Mucosa of stomach (tissue), 1 donor: ENCODE measurements around the gene CDC42SE1.
A peak's percentile ranks its signal among the peaks of the same experiment; 100 is the strongest.

ENCODE experiments used
- H3K27me3 ChIP-seq: one replicate; pipeline ENCODE4 v1.7.0; 2013; ENCODE audit warnings: mild to moderate bottlenecking, low read length; ENCODE audit not compliant: control insufficient read depth, insufficient read depth
- H3K36me3 ChIP-seq: one replicate; pipeline ENCODE4 v1.7.0; 2013; ENCODE audit warnings: low read length; ENCODE audit not compliant: control insufficient read depth, insufficient read depth
- H3K4me1 ChIP-seq: one replicate; pipeline ENCODE4 v1.7.0; 2013; ENCODE audit warnings: mild to moderate bottlenecking, low read length; ENCODE audit not compliant: control insufficient read depth, insufficient read depth
- H3K4me3 ChIP-seq: one replicate; pipeline ENCODE4 v1.7.0; 2013; ENCODE audit warnings: low read length
- H3K9ac ChIP-seq: one replicate; pipeline ENCODE4 v1.7.0; 2013; ENCODE audit warnings: mild to moderate bottlenecking, low read length, moderate library complexity
- H3K9me3 ChIP-seq: one replicate; pipeline ENCODE4 v1.7.0; 2013; ENCODE audit warnings: mild to moderate bottlenecking, low read length, moderate library complexity; ENCODE audit not compliant: control insufficient read depth
- donor health status: Pancreatic carcinoma.

CDC42SE1 gene

GRCh38 chr1:151013518-151013917 lies 45.9 kb downstream of the CDC42SE1 start:
- Histone ChIP-seq H3K4me1 (peaks cover 20% of the 10 kb centered on the region), H3K36me3 (no peaks in the 10 kb centered on the region), H3K9me3 (no peaks in the 10 kb centered on the region), H3K4me3 (no peak overlapping the region), H3K9ac (peak overlapping the region; percentile 9), H3K27me3 (no peaks in the 10 kb centered on the region)

DNA sequence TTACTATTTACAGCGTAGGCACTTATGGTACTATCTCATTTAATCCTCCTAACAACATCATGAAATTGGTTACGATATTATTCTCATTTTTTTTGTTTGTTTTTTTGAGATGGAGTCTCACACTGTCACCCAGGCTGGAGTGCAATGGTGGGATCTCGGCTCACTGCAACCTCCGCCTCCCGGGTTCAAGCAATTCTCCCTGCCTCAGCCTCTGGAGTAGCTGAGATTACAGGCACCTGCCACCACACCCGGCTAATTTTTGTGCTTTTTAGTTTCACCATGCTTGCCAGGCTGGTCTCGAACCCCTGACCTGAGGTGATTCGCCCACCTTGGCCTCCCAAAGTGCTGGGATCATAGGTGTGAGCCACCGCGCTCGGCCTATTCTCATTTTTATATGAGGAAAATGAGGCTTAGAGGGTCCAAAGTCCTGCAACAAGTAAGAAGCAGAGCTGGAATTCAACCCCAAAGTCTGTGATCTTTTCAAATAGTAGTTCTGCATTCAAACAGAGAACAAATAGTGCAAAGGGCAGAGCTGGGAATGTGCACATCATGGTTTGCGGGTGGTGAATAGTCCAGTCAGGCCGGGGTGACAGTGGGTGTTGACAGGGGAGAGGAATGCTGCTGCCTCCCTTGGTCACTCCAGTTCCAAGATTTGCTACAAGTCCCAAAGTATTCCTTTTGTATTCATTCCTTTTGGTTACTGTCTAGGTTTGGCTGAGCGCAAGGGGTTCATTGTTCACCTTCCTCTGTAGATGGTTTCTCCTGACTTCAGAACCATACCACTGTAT lies 46.5 kb downstream of the CDC42SE1 start:
- H3K9me3 ChIP-seq: no peaks in the 10 kb centered on the region
- H3K4me3 ChIP-seq: no peak overlapping the region
- peak overlapping the region; percentile 9 for H3K9ac ChIP-seq
- H3K4me1 ChIP-seq: peaks cover 22% of the 10 kb centered on the region
- H3K27me3 ChIP-seq: no peaks in the 10 kb centered on the region
- H3K36me3 ChIP-seq: no peaks in the 10 kb centered on the region

DNA sequence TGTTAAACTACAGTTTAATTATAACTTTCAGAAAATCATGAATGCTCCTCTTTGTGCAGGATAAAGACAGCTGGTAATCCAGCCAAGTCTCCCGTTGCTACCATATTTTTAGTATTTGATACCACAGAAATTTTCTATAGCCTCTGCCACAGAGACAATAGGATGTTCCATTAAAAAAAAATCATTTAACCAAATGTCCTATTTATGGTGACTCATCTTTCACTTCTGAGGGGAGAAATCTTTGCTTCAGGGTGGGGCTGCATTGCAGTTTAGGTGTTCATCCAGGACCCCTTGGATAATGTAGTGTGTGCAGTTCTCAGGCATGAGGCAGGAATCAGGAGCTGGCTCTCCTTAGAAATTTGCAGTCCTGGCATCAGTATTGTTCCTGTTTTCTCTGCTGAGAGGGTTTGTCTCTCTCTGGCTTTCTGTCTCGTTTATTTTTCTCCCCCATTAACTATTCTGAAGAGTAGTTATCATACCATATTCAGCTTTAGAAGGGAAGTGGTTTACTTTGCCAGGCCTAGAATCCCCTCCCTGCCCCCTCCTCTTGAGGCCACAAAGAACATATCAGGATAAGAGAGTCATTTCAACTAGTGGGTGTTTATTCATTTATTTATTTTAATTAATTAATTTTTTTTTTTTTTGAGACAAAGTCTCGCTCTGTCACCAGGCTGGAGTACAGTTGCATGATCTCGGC lies 48.1 kb downstream of the CDC42SE1 start:
- Histone ChIP-seq H3K36me3 (no peaks in the 10 kb centered on the region), H3K27me3 (no peaks in the 10 kb centered on the region), H3K9me3 (no peaks in the 10 kb centered on the region), H3K4me1 (peaks cover 33% of the 10 kb centered on the region), H3K9ac (no peak overlapping the region), H3K4me3 (no peak overlapping the region)

- Histone ChIP-seq H3K9ac (no peak overlapping the region), H3K36me3 (no peaks in the 10 kb centered on the region), H3K9me3 (no peaks in the 10 kb centered on the region), H3K4me3 (no peak overlapping the region), H3K27me3 (no peaks in the 10 kb centered on the region), H3K4me1 (peaks cover 33% of the 10 kb centered on the region)
Measured at GRCh38 chr1:151010346-151010726, 49.1 kb downstream of the CDC42SE1 start.

- Histone ChIP-seq H3K27me3 (no peaks in the 10 kb centered on the region), H3K9ac (no peak overlapping the region), H3K9me3 (no peaks in the 10 kb centered on the region), H3K4me3 (no peak overlapping the region), H3K4me1 (peaks cover 33% of the 10 kb centered on the region), H3K36me3 (no peaks in the 10 kb centered on the region)
Measured at GRCh38 chr1:151009674-151010345, 49.6 kb downstream of the CDC42SE1 start.

GRCh38 chr1:151009206-151009587 lies 50.2 kb downstream of the CDC42SE1 start:
- H3K4me1 ChIP-seq: peaks cover 33% of the 10 kb centered on the region

DNA sequence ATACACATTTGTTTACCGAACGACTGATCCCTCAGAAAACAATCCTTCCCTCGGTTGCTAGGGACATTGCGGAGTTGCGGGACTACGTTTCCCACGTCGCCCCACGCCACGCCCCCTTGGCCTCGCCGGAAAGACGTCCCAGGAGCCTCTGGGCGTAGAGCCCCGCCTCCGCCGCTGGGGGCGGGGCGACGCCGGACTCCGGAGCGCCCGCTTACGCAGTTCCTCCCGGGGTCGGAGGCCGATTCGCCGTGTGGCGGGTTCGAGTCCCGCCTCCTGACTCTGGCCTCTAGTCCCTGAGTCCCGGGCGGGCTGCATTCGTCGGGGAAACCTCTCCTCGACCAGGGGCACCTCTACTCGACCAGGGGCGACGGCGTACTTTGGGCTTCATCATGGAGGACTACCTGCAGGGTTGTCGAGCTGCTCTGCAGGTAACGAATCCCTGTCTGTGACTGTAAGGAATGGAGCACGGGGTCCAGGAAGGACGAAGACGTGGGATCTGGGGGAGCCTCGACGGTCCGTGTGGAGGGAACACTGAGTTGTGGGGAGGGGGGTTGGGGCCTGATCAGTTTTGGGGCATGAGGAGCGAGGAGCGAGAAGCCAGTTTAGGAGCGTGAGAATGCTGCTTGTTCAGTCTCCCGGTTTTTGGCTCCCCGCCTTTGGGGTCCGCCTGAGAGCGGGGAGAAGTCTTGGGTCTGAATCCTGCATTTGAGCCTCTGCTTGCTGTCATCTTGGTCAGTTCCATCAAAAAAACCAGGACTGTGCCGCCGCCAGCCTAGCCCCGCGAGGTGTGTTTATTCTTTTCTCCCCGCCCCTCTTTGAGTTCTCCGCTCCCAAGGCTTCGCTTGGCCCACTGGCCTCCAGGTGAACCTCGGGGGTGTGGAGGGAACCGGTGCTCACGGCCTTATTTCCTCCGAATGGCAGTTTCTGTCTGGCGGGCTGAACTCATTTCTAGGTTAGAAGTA lies 50.9 kb downstream of the CDC42SE1 start, which contains the start of gene PRUNE1:
TSS of gene PRUNE1 (plus strand) at position 206 of the 962 bp plus-strand sequence. CDS start at position 390, 184 bp downstream.
- Histone ChIP-seq H3K9ac (peak within 1 kb of the TSS; percentile 94), H3K36me3 (no peaks in the 10 kb centered on the region), H3K4me1 (peaks cover 31% of the 10 kb centered on the region), H3K4me3 (peak within 1 kb of the TSS; percentile 97), H3K27me3 (no peaks in the 10 kb centered on the region), H3K9me3 (no peaks in the 10 kb centered on the region)

More at GRCh38 chr1:151009206-151009587, 50.2 kb downstream of the CDC42SE1 start:
- Histone ChIP-seq H3K9ac (peak overlapping the region; percentile 94), H3K9me3 (no peaks in the 10 kb centered on the region), H3K27me3 (no peaks in the 10 kb centered on the region), H3K36me3 (no peaks in the 10 kb centered on the region), H3K4me3 (peak overlapping the region; percentile 97)

- Histone ChIP-seq H3K27me3 (no peaks in the 10 kb centered on the region), H3K36me3 (no peaks in the 10 kb centered on the region), H3K9ac (peak overlapping the region; percentile 17), H3K4me1 (peaks cover 31% of the 10 kb centered on the region), H3K9me3 (no peaks in the 10 kb centered on the region), H3K4me3 (no peak overlapping the region)
Measured at GRCh38 chr1:151007853-151008243, 51.6 kb downstream of the CDC42SE1 start.

DNA sequence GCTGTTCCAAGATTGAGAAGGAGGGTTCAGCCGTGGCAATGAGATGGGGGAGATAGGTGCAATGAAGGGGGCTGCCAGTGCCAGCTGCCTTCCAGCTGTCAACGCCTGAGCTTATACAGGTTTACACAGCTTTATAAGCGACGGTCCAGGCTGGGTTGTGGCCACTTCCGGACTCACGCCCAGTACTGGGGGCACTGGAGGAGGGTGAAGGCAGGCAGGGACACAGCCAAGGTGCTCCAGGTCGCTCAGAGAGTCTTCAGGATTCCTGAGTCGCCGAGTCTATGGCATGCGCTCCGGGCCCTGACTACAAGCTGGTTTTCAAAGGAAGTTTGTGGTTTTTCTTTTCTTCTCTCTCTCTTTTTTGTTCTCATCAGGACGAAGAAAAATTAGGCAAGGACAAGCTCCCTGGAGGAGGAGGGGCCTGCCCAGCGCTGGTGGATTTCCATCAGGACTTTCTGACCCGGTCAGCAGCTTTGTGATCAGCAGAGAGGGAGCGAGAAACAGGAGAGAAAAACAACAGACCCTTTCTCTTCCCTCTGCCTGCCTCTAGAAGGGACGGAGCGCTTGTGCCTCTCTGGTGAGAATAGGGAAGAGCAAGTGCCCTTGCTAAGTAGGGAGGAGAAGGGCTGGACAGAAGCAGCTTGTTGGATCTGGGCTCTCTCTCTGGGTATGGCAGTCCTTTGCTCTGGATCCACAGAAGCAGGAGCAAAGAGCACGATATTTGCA lies 52.9 kb downstream of the CDC42SE1 start, which contains the start of gene MINDY1:
TSS of gene MINDY1 (minus strand) at position 576 of the 726 bp plus-strand sequence. CDS start 4,285 bp downstream, outside the sequence.
- H3K27me3 ChIP-seq: no peaks in the 10 kb centered on the region
- H3K4me1 ChIP-seq: peaks cover 35% of the 10 kb centered on the region
- peak within 1 kb of the TSS; percentile 66 for H3K4me3 ChIP-seq
- H3K36me3 ChIP-seq: peaks cover 6% of the 10 kb centered on the region
- peak within 1 kb of the TSS; percentile 90 for H3K9ac ChIP-seq
- H3K9me3 ChIP-seq: no peaks in the 10 kb centered on the region

DNA sequence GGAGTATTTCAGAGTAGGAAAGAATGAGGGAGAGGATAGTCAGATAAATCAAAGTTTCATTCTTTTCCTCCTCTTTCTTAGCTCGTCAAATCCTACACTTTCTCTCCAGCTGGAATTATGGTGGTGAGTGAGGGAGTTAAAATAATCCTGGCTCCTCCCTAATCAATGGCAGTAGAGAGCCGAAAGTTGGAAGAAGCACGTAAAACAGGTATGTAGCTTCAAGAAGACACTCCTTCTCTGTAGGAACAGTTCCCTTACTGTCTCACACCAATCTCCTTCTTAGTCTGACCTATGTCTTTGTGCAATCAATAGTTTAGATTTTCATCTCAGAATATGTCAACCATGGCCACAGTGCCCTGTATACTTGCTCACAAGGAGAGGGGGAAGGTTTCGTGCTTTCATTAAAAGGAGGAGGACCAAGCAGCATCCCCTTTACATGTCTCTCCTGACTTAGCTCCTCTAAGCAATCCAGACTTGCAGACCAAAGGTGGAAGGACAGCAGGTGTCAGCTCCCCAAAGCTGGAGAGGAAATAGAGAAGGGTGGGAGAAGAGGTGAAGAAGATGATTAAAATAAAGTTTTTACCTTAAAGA lies 53.6 kb downstream of the CDC42SE1 start:
- Histone ChIP-seq H3K4me1 (peaks cover 35% of the 10 kb centered on the region), H3K36me3 (peaks cover 6% of the 10 kb centered on the region), H3K4me3 (peak overlapping the region; percentile 66), H3K9me3 (no peaks in the 10 kb centered on the region), H3K27me3 (no peaks in the 10 kb centered on the region), H3K9ac (peak overlapping the region; percentile 90)
